Measurements from ENCODE around the gene MRPL55. TPM values are rescaled to one million over a fixed set of nuclear protein-coding genes. Genes with fewer than 3 reads are reported as not detected.

The MRPL55 gene
- total and polyA plus RNA-seq, 2 experiments from 2014 or later = 139 to 144 TPM

DNA sequence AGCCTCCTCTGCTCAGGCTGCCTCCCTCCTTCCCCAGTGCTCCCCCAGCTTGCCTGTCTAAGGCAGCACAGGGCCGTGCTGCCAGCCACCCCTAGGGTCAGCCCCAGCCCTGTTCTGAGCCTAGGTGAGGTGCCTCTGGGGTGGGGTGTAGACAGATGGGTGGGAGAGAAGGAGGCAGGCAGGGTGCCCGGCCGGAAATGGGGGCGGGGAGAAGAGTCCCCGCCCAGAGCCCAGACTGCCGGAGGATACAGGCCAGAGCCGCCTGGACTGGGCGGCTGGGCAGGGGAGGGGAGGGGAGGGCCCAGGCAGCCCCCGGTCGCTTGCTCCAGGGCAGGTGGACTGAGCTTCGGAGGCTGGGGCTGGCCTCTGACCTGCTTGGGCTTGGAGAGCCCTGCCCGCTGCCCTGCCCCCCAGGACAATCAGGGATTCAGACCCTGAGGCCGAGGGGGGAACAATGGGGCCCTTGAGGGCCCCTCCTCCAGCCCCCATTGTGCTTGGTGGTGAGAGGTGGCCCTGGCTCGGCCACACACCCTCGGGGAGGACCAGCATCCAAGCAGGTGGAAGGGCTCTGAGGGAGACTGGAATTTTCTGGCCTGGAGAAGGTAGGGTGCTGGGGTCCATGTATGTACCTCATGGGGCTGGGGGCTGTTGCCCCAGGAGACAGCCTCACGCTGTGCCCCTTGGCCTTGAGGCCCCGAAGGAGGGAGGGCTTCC, 40.5 kb upstream of the MRPL55 start, which contains the start of gene GJC2:
GJC2 (plus strand) TSS at position 525 of the 714 bp plus-strand sequence. CDS start 7,829 bp downstream, outside the sequence.
- H3K27me3 ChIP-seq = no peaks in the 10 kb centered on the region
- H3K4me1 ChIP-seq (ENCODE audit: low read depth) = no peaks in the 10 kb centered on the region
- peak within 1 kb of the TSS; percentile 34 for H3K27ac ChIP-seq
- DNase-seq (ENCODE audit: low read depth in 1 of 2, low spot score in 1 of 2) = peak; percentile 36 to 53
- TF ChIP-seq, protein P1, sequence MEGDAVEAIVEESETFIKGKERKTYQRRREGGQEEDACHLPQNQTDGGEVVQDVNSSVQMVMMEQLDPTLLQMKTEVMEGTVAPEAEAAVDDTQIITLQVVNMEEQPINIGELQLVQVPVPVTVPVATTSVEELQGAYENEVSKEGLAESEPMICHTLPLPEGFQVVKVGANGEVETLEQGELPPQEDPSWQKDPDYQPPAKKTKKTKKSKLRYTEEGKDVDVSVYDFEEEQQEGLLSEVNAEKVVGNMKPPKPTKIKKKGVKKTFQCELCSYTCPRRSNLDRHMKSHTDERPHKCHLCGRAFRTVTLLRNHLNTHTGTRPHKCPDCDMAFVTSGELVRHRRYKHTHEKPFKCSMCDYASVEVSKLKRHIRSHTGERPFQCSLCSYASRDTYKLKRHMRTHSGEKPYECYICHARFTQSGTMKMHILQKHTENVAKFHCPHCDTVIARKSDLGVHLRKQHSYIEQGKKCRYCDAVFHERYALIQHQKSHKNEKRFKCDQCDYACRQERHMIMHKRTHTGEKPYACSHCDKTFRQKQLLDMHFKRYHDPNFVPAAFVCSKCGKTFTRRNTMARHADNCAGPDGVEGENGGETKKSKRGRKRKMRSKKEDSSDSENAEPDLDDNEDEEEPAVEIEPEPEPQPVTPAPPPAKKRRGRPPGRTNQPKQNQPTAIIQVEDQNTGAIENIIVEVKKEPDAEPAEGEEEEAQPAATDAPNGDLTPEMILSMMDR (IDR thresholded peaks at IDR 0.05; ENCODE audit: low read depth, low read length) = no peak
- no peaks in the 10 kb centered on the region for H3K36me3 ChIP-seq
- no peaks in the 10 kb centered on the region for H3K9me3 ChIP-seq (ENCODE audit: low read depth)
- H3K4me3 ChIP-seq = no peak within 1 kb of the TSS

DNA sequence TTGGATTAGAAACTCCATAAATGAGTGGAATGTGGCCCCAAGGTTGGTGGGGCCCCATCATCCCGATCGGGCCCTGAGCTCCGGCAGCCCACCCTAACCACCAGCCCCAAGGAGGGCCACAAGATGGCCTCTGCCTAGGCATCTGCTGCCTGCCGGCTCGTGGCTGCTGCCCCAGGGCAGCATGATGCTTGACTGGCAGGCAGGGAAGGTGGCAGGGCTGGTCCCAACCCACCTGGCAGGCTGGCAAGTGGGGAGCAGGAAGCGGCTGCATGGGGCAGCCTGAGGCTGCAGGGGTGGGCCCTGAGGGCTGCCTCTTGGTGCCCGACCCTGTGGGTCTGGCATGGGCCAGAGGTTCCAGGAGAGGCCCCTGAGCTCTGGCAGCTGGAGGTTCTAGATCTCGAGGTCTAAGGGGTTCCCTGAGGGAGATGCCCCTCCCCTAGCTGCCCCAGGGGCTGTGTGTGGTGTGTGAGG, 39.9 kb upstream of the MRPL55 start:
- Histone ChIP-seq H3K36me3 (no peaks in the 10 kb centered on the region), H3K4me1 (ENCODE audit: low read depth) (no peaks in the 10 kb centered on the region), H3K27me3 (no peaks in the 10 kb centered on the region), H3K4me3 (no peak overlapping the region), H3K27ac (no peak overlapping the region), H3K9me3 (ENCODE audit: low read depth) (no peaks in the 10 kb centered on the region)
- TF ChIP-seq, protein P1 (IDR thresholded peaks at IDR 0.05; ENCODE audit: low read depth, low read length) = no peak
- DNase-seq (ENCODE audit: low read depth in 1 of 2, low spot score in 1 of 2) = no peak

DNA sequence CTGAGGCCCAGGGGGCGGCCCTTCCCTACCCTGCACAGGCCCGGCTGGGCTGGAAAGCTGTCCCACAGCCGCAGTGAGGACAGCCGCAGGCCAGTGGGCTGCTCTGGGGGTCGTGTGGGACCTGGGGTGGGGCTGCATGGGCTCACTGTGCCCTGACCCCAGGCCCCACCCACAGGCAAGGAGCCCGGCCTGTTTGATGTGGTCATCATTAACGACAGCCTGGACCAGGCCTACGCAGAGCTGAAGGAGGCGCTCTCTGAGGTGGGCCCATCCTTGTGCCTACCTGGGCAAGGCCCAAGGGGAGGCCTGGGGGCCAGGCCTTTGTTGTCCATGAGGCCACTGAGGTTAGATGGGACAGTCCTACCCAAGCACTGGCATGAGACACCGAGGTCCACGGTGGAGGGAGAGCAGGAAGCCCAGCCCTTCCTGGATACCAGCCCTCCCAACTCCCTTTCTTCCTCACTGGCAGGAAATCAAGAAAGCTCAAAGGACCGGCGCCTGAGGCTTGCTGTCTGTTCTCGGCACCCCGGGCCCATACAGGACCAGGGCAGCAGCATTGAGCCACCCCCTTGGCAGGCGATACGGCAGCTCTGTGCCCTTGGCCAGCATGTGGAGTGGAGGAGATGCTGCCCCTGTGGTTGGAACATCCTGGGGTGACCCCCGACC, 39.2 kb upstream of the MRPL55 start:
- H3K36me3 ChIP-seq = no peaks in the 10 kb centered on the region
- H3K27ac ChIP-seq = no peak overlapping the region
- no peaks in the 10 kb centered on the region for H3K27me3 ChIP-seq
- H3K9me3 ChIP-seq (ENCODE audit: low read depth) = no peaks in the 10 kb centered on the region
- TF ChIP-seq, protein P1 (IDR thresholded peaks at IDR 0.05; ENCODE audit: low read depth, low read length) = no peak
- peak in 1 of 2 donors; percentile 53 for DNase-seq (ENCODE audit: low read depth in 1 of 2, low spot score in 1 of 2)
- no peaks in the 10 kb centered on the region for H3K4me1 ChIP-seq (ENCODE audit: low read depth)
- no peak overlapping the region for H3K4me3 ChIP-seq

DNA sequence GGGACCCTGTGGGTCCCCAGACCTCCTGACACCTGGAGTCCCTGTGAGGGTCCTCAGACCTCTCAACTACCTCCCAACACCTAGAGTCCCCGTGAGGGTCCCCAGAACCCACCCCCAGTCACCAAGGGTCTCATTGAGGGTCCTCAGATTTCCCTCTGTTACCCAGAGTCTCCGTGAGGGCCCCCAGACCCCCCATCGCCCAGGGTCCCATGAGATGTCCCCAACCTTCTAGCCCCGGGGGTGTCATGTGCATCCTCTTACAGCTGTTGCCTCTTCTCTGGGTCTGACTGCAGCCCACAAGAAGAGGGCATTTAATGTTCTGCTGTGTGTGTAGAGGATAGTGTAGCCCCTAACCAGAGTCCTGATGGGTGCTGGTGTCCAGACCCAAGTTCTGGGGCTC, 38.7 kb upstream of the MRPL55 start:
- Histone ChIP-seq H3K27ac (no peak overlapping the region), H3K36me3 (no peaks in the 10 kb centered on the region), H3K4me3 (no peak overlapping the region), H3K4me1 (ENCODE audit: low read depth) (no peaks in the 10 kb centered on the region), H3K27me3 (no peaks in the 10 kb centered on the region), H3K9me3 (ENCODE audit: low read depth) (no peaks in the 10 kb centered on the region)
- TF ChIP-seq, protein P1 (IDR thresholded peaks at IDR 0.05; ENCODE audit: low read depth, low read length) = no peak
- DNase-seq (ENCODE audit: low read depth in 1 of 2, low spot score in 1 of 2) = no peak

DNA sequence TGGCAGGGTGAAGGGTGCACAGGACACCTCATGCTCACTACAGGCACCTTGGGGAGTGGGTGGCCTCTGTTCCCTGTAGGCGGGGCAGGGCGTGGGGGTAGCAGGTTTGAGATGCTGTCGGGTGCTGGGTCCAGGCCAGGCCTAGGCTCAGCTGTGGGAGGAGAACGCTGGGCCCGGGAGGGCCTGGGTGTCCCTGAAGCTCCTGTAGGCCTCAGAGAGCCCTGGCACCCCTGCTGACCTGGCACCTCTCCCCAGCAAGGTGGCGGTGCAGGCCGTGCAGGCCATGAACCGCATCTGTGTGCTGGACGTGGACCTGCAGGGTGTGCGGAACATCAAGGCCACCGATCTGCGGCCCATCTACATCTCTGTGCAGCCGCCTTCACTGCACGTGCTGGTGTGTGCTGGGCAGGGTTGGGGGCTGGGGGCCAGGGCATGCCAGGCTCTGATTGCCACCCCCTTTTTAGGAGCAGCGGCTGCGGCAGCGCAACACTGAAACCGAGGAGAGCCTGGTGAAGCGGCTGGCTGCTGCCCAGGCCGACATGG, 38.1 kb upstream of the MRPL55 start:
- Histone ChIP-seq H3K4me1 (ENCODE audit: low read depth) (no peaks in the 10 kb centered on the region), H3K4me3 (no peak overlapping the region), H3K36me3 (no peaks in the 10 kb centered on the region), H3K27me3 (no peaks in the 10 kb centered on the region), H3K27ac (no peak overlapping the region), H3K9me3 (ENCODE audit: low read depth) (no peaks in the 10 kb centered on the region)
- TF ChIP-seq, protein P1 (IDR thresholded peaks at IDR 0.05; ENCODE audit: low read depth, low read length) = no peak
- DNase-seq (ENCODE audit: low read depth in 1 of 2, low spot score in 1 of 2) = no peak
